ENCODE data around the gene IFRD2.
"Not testable (repeated sequence)": the region's sequence is repeated elsewhere in the genome, so short reads cannot be mapped to it uniquely, and the experiment has no call there.

Gene IFRD2

GRCh38 chr3:50251220-50251619 is 41.0 kb downstream of the IFRD2 start:
- DNase-seq (ENCODE audit: low read depth), result no peak

GRCh38 chr3:50250514-50250913 is 41.7 kb downstream of the IFRD2 start:
- no peak for DNase-seq (ENCODE audit: low read depth)

GRCh38 chr3:50249457-50249856 is 42.8 kb downstream of the IFRD2 start:
- no peak for DNase-seq (ENCODE audit: low read depth)

- no peak for DNase-seq (ENCODE audit: low read depth)
Observed at GRCh38 chr3:50248387-50248786, 43.8 kb downstream of the IFRD2 start.

GRCh38 chr3:50246517-50246954 is 45.7 kb downstream of the IFRD2 start:
- peak; percentile 76 for DNase-seq (ENCODE audit: low read depth)

- DNase-seq (ENCODE audit: low read depth), result peak; percentile 87
Observed at GRCh38 chr3:50245831-50246516, 46.3 kb downstream of the IFRD2 start.

GRCh38 chr3:50245251-50245745 is 46.9 kb downstream of the IFRD2 start:
- no peak for DNase-seq (ENCODE audit: low read depth)

GRCh38 chr3:50244813-50245212 is 47.4 kb downstream of the IFRD2 start:
- DNase-seq (ENCODE audit: low read depth), result not testable (repeated sequence)

- DNase-seq (ENCODE audit: low read depth), result no peak
Observed at GRCh38 chr3:50243543-50243895, 48.7 kb downstream of the IFRD2 start.

- DNase-seq (ENCODE audit: low read depth), result peak; percentile 43
Observed at GRCh38 chr3:50242851-50243542, 49.2 kb downstream of the IFRD2 start.

GRCh38 chr3:50242381-50242770 is 49.9 kb downstream of the IFRD2 start:
- no peak for DNase-seq (ENCODE audit: low read depth)

GRCh38 chr3:50241713-50242380 is 50.4 kb downstream of the IFRD2 start:
- DNase-seq (ENCODE audit: low read depth), result no peak

GRCh38 chr3:50241163-50241562 is 51.1 kb downstream of the IFRD2 start:
- DNase-seq (ENCODE audit: low read depth), result no peak

- DNase-seq (ENCODE audit: low read depth), result no peak
Observed at GRCh38 chr3:50239649-50240048, 52.6 kb downstream of the IFRD2 start.

GRCh38 chr3:50238549-50239026 is 53.6 kb downstream of the IFRD2 start:
- no peak for DNase-seq (ENCODE audit: low read depth)

- DNase-seq (ENCODE audit: low read depth), result peak; percentile 78
Observed at GRCh38 chr3:50237754-50238548, 54.3 kb downstream of the IFRD2 start.

All from T-helper 22 cell (primary cell).